ENCODE data around the gene ZNF311.
"Not testable (repeated sequence)": the region's sequence is repeated elsewhere in the genome, so short reads cannot be mapped to it uniquely, and the experiment has no call there.

Gene ZNF311

GRCh38 chr6:28979679-28980078 lies 25.4 kb downstream of the ZNF311 start:
- H3K4me3 ChIP-seq (ENCODE audit: low read depth, low read length), result no peak overlapping the region
- no peak for DNase-seq (ENCODE audit: low read depth)
- TF ChIP-seq CTCF (IDR thresholded peaks at IDR 0.05; ENCODE audit: control insufficient read depth, extremely low read depth, insufficient read depth), result no peak

- no peak for DNase-seq (ENCODE audit: low read depth)
- no peak for TF ChIP-seq CTCF (IDR thresholded peaks at IDR 0.05; ENCODE audit: control insufficient read depth, extremely low read depth, insufficient read depth)
- H3K4me3 ChIP-seq (ENCODE audit: low read depth, low read length), result no peak overlapping the region
Observed at GRCh38 chr6:28978959-28979561, 26.1 kb downstream of the ZNF311 start.

GRCh38 chr6:28978133-28978491 lies 27.0 kb downstream of the ZNF311 start:
- no peak for DNase-seq (ENCODE audit: low read depth)
- no peak for TF ChIP-seq CTCF (IDR thresholded peaks at IDR 0.05; ENCODE audit: control insufficient read depth, extremely low read depth, insufficient read depth)
- no peak overlapping the region for H3K4me3 ChIP-seq (ENCODE audit: low read depth, low read length)

GRCh38 chr6:28977341-28978132 lies 27.6 kb downstream of the ZNF311 start:
- H3K4me3 ChIP-seq (ENCODE audit: low read depth, low read length), result no peak overlapping the region
- TF ChIP-seq CTCF (IDR thresholded peaks at IDR 0.05; ENCODE audit: control insufficient read depth, extremely low read depth, insufficient read depth), result no peak
- DNase-seq (ENCODE audit: low read depth), result no peak

- TF ChIP-seq CTCF (IDR thresholded peaks at IDR 0.05; ENCODE audit: control insufficient read depth, extremely low read depth, insufficient read depth), result no peak
- H3K4me3 ChIP-seq (ENCODE audit: low read depth, low read length), result no peak overlapping the region
Observed at GRCh38 chr6:28976677-28977076, 28.4 kb downstream of the ZNF311 start.

GRCh38 chr6:28974505-28974904 lies 30.6 kb downstream of the ZNF311 start:
- no peak overlapping the region for H3K4me3 ChIP-seq (ENCODE audit: low read depth, low read length)
- DNase-seq (ENCODE audit: low read depth), result no peak
- no peak for TF ChIP-seq CTCF (IDR thresholded peaks at IDR 0.05; ENCODE audit: control insufficient read depth, extremely low read depth, insufficient read depth)

More at GRCh38 chr6:28976677-28977076, 28.4 kb downstream of the ZNF311 start:
- DNase-seq (ENCODE audit: low read depth), result no peak

- not testable (repeated sequence) for H3K4me3 ChIP-seq (ENCODE audit: low read depth, low read length); DNase-seq (ENCODE audit: low read depth)
Observed at GRCh38 chr6:28970056-28970455, 35.1 kb downstream of the ZNF311 start.
